OCI-LY3 (cell line): ENCODE results near the gene GUCY1A2.

Experiments
- CTCF ChIP-seq: fragments of 200-600, 300-600 bp; sonication (generic); IDR thresholded peaks from 2 replicates; pipeline ENCODE4 v1.5.1; 2014; ENCODE audit warnings: antibody characterized with exemption, low read length, low read depth
- EZH2phosphoT487 ChIP-seq: fragments of 200-600 bp; shearing (Covaris generic); IDR thresholded peaks from 2 replicates; pipeline ENCODE4 v1.6.1; 2018; ENCODE audit warnings: antibody characterized with exemption, mixed run types, low read depth

- TF ChIP-seq CTCF (no peak), EZH2phosphoT487 (no peak)
Observed at GRCh38 chr11:106644824-106645223, 373.5 kb downstream of the GUCY1A2 start.
